Esophagus muscularis mucosa (tissue), 3 donors: Measurements from ENCODE around the gene NAGPA.

ENCODE experiments used
- CTCF ChIP-seq, 3 experiments: fragments of 200-600 bp in 2 of 3; fragments of 450-650 bp in 1 of 3; sonication (generic) in 2 of 3; IDR thresholded peaks; one replicate each; pipeline ENCODE4 v1.5.1; 2017 to 2019; ENCODE audit warnings: antibody characterized with exemption in 3 of 3, mild to moderate bottlenecking in 2 of 3, moderate library complexity in 1 of 3
- POLR2AphosphoS5 ChIP-seq, 2 donors: sonication (generic); formaldehyde crosslinking; IDR thresholded peaks; one replicate each; pipeline ENCODE4 v1.6.1; 2017; ENCODE audit warnings: antibody characterized with exemption in 2 of 2

GRCh38 chr16:5026664-5027063 is 7.1 kb downstream of the NAGPA start:
- TF ChIP-seq POLR2AphosphoS5 (IDR thresholded peaks at IDR 0.05) (no peak), CTCF (IDR thresholded peaks at IDR 0.05) (no peak)
